ES-I3 (cell line): ENCODE measurements around the gene GOLGA6L26.
"Not testable (repeated sequence)": the region's sequence is repeated elsewhere in the genome, so short reads cannot be mapped to it uniquely, and the experiment has no call there.

Experiments
- H3K36me3 ChIP-seq: 2 replicates; pipeline ENCODE4 v1.6.1; 2013; ENCODE audit warnings: mild to moderate bottlenecking, low read length, control low read depth, moderate library complexity; ENCODE audit not compliant: insufficient read depth
- H3K4me1 ChIP-seq: 2 replicates; pipeline ENCODE4 v1.6.1; 2013; ENCODE audit warnings: mild to moderate bottlenecking, control low read depth, low read length; ENCODE audit not compliant: insufficient read depth
- H3K9ac ChIP-seq: 2 replicates; pipeline ENCODE4 v1.6.1; 2013; ENCODE audit warnings: low read depth, mild to moderate bottlenecking, low read length, moderate library complexity
- H3K9me3 ChIP-seq: 2 replicates; pipeline ENCODE4 v1.6.1; 2013; ENCODE audit warnings: mild to moderate bottlenecking, low read length, moderate library complexity; ENCODE audit not compliant: control insufficient read depth, insufficient read depth

GOLGA6L26 gene

GRCh38 chr15:23334096-23334495, at the start of gene GOLGA6L26:
TSS of gene GOLGA6L26 (minus strand) at chr15:23334196. CDS start at chr15:23334135, 61 bp downstream.
- not testable (repeated sequence) for H3K9me3 ChIP-seq, H3K36me3 ChIP-seq, H3K9ac ChIP-seq, H3K4me1 ChIP-seq

- not testable (repeated sequence) for H3K36me3 ChIP-seq, H3K9ac ChIP-seq, H3K4me1 ChIP-seq, H3K9me3 ChIP-seq
Observed at GRCh38 chr15:23381192-23381591, 47.2 kb upstream of the GOLGA6L26 start.

GRCh38 chr15:23380700-23381099, 46.7 kb upstream of the GOLGA6L26 start:
- not testable (repeated sequence) for H3K4me1 ChIP-seq, H3K36me3 ChIP-seq, H3K9me3 ChIP-seq, H3K9ac ChIP-seq

GRCh38 chr15:23378946-23379345, 45.0 kb upstream of the GOLGA6L26 start:
- H3K9ac ChIP-seq, H3K4me1 ChIP-seq, H3K9me3 ChIP-seq, H3K36me3 ChIP-seq: not testable (repeated sequence)

GRCh38 chr15:23374226-23374625, 40.2 kb upstream of the GOLGA6L26 start:
- not testable (repeated sequence) for H3K9ac ChIP-seq, H3K36me3 ChIP-seq, H3K9me3 ChIP-seq, H3K4me1 ChIP-seq

GRCh38 chr15:23372891-23373600, 39.0 kb upstream of the GOLGA6L26 start:
- H3K36me3 ChIP-seq, H3K4me1 ChIP-seq, H3K9me3 ChIP-seq, H3K9ac ChIP-seq: not testable (repeated sequence)

GRCh38 chr15:23372284-23372683, 38.3 kb upstream of the GOLGA6L26 start:
- H3K4me1 ChIP-seq, result peaks cover 8% of the 10 kb centered on the region; the same call in 1 of the 2 replicates
- H3K9me3 ChIP-seq, result no peaks in the 10 kb centered on the region
- no peaks in the 10 kb centered on the region for H3K36me3 ChIP-seq
- H3K9ac ChIP-seq, result no peak overlapping the region; the same call in 1 of the 2 replicates

GRCh38 chr15:23371868-23372267, 37.9 kb upstream of the GOLGA6L26 start:
- not testable (repeated sequence) for H3K9ac ChIP-seq, H3K4me1 ChIP-seq, H3K36me3 ChIP-seq, H3K9me3 ChIP-seq

GRCh38 chr15:23371134-23371533, 37.1 kb upstream of the GOLGA6L26 start:
- not testable (repeated sequence) for H3K36me3 ChIP-seq, H3K9me3 ChIP-seq, H3K9ac ChIP-seq, H3K4me1 ChIP-seq

GRCh38 chr15:23370578-23370977, 36.6 kb upstream of the GOLGA6L26 start:
- Histone ChIP-seq H3K9ac (no peak overlapping the region), H3K9me3 (no peaks in the 10 kb centered on the region), H3K36me3 (no peaks in the 10 kb centered on the region), H3K4me1 (peaks cover 8% of the 10 kb centered on the region; the same call in 1 of the 2 replicates)

- H3K4me1 ChIP-seq, H3K9ac ChIP-seq, H3K36me3 ChIP-seq, H3K9me3 ChIP-seq: not testable (repeated sequence)
Observed at GRCh38 chr15:23364261-23364660, 30.3 kb upstream of the GOLGA6L26 start.

GRCh38 chr15:23362622-23363021, 28.6 kb upstream of the GOLGA6L26 start:
- not testable (repeated sequence) for H3K36me3 ChIP-seq, H3K9me3 ChIP-seq, H3K4me1 ChIP-seq, H3K9ac ChIP-seq

GRCh38 chr15:23354448-23354847, 20.5 kb upstream of the GOLGA6L26 start, which contains the start of gene GOLGA8S:
TSS of gene GOLGA8S (plus strand) at chr15:23354748. CDS start at chr15:23354810, 62 bp downstream.
- H3K9me3 ChIP-seq, H3K9ac ChIP-seq, H3K36me3 ChIP-seq, H3K4me1 ChIP-seq: not testable (repeated sequence)

- H3K36me3 ChIP-seq, H3K9ac ChIP-seq, H3K4me1 ChIP-seq, H3K9me3 ChIP-seq: not testable (repeated sequence)
Observed at GRCh38 chr15:23311233-23311632, 22.8 kb downstream of the GOLGA6L26 start.

- H3K9me3 ChIP-seq, H3K9ac ChIP-seq, H3K4me1 ChIP-seq, H3K36me3 ChIP-seq: not testable (repeated sequence)
Observed at GRCh38 chr15:23305921-23306320, 28.1 kb downstream of the GOLGA6L26 start.

GRCh38 chr15:23304805-23305204, 29.2 kb downstream of the GOLGA6L26 start:
- not testable (repeated sequence) for H3K36me3 ChIP-seq, H3K9me3 ChIP-seq, H3K4me1 ChIP-seq
- H3K9ac ChIP-seq, result peak overlapping the region; percentile 53; the same call in 1 of the 2 replicates
